ENCODE data around the gene FAM89B. TPM values are rescaled to one million over a fixed set of nuclear protein-coding genes. Genes with fewer than 3 reads are reported as not detected.
A peak's percentile ranks its signal among the peaks of the same experiment; 100 is the strongest.

Gene FAM89B
- polyA plus RNA-seq, 1 donor (not counting 4 experiments of a cell fraction or from before 2014, with no cell fraction given) = 11.5 TPM

- FAIRE-seq = peak; percentile 97
- H3K4me3 ChIP-seq (ENCODE audit: control insufficient read depth in 2 of 3, extremely low read depth in 1 of 3, insufficient read depth in 2 of 3, low read depth in 1 of 3, low read length in 3 of 3) = peak within 1 kb of the TSS; percentile 85 to 96 (median 93)
- dilution Hi-C loops (cut with MboI; ENCODE audit: extremely low pct_ligation_motif_present, low sequenced_read_pairs) = no loop called here
- peak within 1 kb of the TSS; percentile 99 for H3K9ac ChIP-seq (ENCODE audit: control insufficient read depth, extremely low read depth, insufficient read depth, low read length)
- H2AFZ ChIP-seq (ENCODE audit: control insufficient read depth, low read length) = peak within 1 kb of the TSS; percentile 52
- H3K9me3 ChIP-seq (ENCODE audit: control insufficient read depth, low read depth, low read length) = no peaks in the 10 kb centered on the region
- H3K79me2 ChIP-seq (ENCODE audit: control insufficient read depth, insufficient read depth, low read length) = peaks cover 81% of the 10 kb centered on the region
- TF ChIP-seq EZH2 (IDR thresholded peaks at IDR 0.05; ENCODE audit: low read length) (no peak), CTCF (optimal IDR thresholded peaks at IDR 0.05 in 1 of 3, IDR thresholded peaks at IDR 0.05 in 1 of 3, conservative IDR thresholded peaks at IDR 0.05 in 1 of 3; ENCODE audit: extremely low read depth in 1 of 3, insufficient read depth in 2 of 3, low read length in 3 of 3) (no peak)
- H3K9me1 ChIP-seq (ENCODE audit: control insufficient read depth, extremely low read depth, insufficient read depth, low read length) = no peaks in the 10 kb centered on the region
- DNase-seq (ENCODE audit: low read depth, low spot score) = peak; percentile 100
- H3K4me2 ChIP-seq (ENCODE audit: control insufficient read depth, extremely low read depth, insufficient read depth, low read depth, low read length) = peak within 1 kb of the TSS; percentile 88
- peak within 1 kb of the TSS; percentile 99 for H3K27ac ChIP-seq (ENCODE audit: control insufficient read depth, insufficient read depth, low read length)
- H3K36me3 ChIP-seq (ENCODE audit: control insufficient read depth in 2 of 2, extremely low read depth in 1 of 2, insufficient read depth in 2 of 2, low read length in 2 of 2) = peaks cover 29 to 43% of the 10 kb centered on the region in 2 experiments
- no peaks in the 10 kb centered on the region for H3K27me3 ChIP-seq (ENCODE audit: control insufficient read depth, extremely low read depth, insufficient read depth, low read length)
- H4K20me1 ChIP-seq (ENCODE audit: control insufficient read depth, extremely low read depth, insufficient read depth, low read length) = no peaks in the 10 kb centered on the region
- H3K4me1 ChIP-seq (ENCODE audit: control insufficient read depth, extremely low read depth, insufficient read depth, low read length) = peaks cover 25% of the 10 kb centered on the region
Observed at GRCh38 chr11:65615229-65615949, 43.1 kb downstream of the FAM89B start, which contains the start of gene PCNX3. Gene PCNX3, plus strand, starts transcription at chr11:65615776. Its CDS starts 536 bp downstream, at chr11:65616312.

DNA sequence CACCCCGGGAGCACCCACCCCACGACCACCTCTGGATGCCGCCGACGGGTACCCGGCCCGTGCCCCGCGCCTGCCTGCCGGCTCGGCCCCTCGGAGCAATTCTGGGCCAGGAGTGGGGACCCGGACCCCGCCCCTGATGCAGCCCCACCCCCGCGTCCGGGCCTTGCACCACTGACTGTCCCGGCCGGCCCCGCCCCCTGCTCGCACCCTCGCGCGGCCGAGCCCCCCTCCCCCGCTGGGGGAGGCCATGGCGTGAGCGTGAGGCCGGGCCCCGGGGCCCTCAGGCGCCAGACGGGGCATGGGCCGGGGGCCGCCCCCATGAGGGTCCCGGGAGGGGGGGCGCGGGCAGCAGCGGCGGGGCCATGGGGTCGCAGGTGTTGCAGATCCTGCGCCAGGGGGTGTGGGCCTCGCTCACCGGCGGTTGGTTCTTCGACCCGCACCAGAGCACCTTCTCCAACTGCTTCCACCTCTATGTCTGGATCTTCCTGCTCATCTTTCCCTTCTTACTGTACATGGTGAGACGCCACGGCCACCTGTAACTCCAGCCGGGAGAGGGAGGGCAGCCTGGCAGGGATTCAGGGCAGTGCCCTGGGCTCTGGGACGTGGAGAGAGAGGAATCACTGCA is 43.7 kb downstream of the FAM89B start:
- Histone ChIP-seq H3K4me1 (ENCODE audit: control insufficient read depth, extremely low read depth, insufficient read depth, low read length) (peaks cover 25% of the 10 kb centered on the region), H3K9me3 (ENCODE audit: control insufficient read depth, low read depth, low read length) (no peaks in the 10 kb centered on the region), H4K20me1 (ENCODE audit: control insufficient read depth, extremely low read depth, insufficient read depth, low read length) (no peaks in the 10 kb centered on the region), H3K9ac (ENCODE audit: control insufficient read depth, extremely low read depth, insufficient read depth, low read length) (peak overlapping the region; percentile 86), H3K27ac (ENCODE audit: control insufficient read depth, insufficient read depth, low read length) (peak overlapping the region; percentile 80), H3K9me1 (ENCODE audit: control insufficient read depth, extremely low read depth, insufficient read depth, low read length) (no peaks in the 10 kb centered on the region), H3K36me3 (ENCODE audit: control insufficient read depth in 2 of 2, extremely low read depth in 1 of 2, insufficient read depth in 2 of 2, low read length in 2 of 2) (peaks cover 35 to 44% of the 10 kb centered on the region in 2 experiments), H3K79me2 (ENCODE audit: control insufficient read depth, insufficient read depth, low read length) (peaks cover 76% of the 10 kb centered on the region), H2AFZ (ENCODE audit: control insufficient read depth, low read length) (peak overlapping the region; percentile 43), H3K4me3 (ENCODE audit: control insufficient read depth in 2 of 3, extremely low read depth in 1 of 3, insufficient read depth in 2 of 3, low read depth in 1 of 3, low read length in 3 of 3) (peak overlapping the region; percentile 38 to 85 (median 81)), H3K27me3 (ENCODE audit: control insufficient read depth, extremely low read depth, insufficient read depth, low read length) (no peaks in the 10 kb centered on the region), H3K4me2 (ENCODE audit: control insufficient read depth, extremely low read depth, insufficient read depth, low read depth, low read length) (peak overlapping the region; percentile 47)
- no peak for FAIRE-seq
- DNase-seq (ENCODE audit: low read depth, low spot score) = no peak
- dilution Hi-C loops (cut with MboI; ENCODE audit: extremely low pct_ligation_motif_present, low sequenced_read_pairs) = no loop called here
- TF ChIP-seq EZH2 (IDR thresholded peaks at IDR 0.05; ENCODE audit: low read length) (no peak), CTCF (optimal IDR thresholded peaks at IDR 0.05 in 1 of 3, IDR thresholded peaks at IDR 0.05 in 1 of 3, conservative IDR thresholded peaks at IDR 0.05 in 1 of 3; ENCODE audit: extremely low read depth in 1 of 3, insufficient read depth in 2 of 3, low read length in 3 of 3) (no peak)

Data from keratinocyte (primary cell).